A549 (cell line): Measurements from ENCODE around the gene PGM5.
"Not testable (repeated sequence)": the region's sequence is repeated elsewhere in the genome, so short reads cannot be mapped to it uniquely, and the experiment has no call there.

ENCODE experiments used
- CEBPB ChIP-seq, 2 experiments: fragments of >200 bp in 1 of 2; sonication (Bioruptor Twin) in 1 of 2; formaldehyde crosslinking in 1 of 2; IDR thresholded peaks; 2 replicates each; pipeline ENCODE4 v1.6.1; 2012 to 2016
- CHD2 ChIP-seq: fragments of 150-350 bp; IDR thresholded peaks from 2 replicates; pipeline ENCODE4 v1.6.1; 2014; ENCODE audit warnings: low read length; ENCODE audit not compliant: partially characterized antibody
- EP300 ChIP-seq, 2 experiments: fragments of >200 bp; sonication (Bioruptor Twin); formaldehyde crosslinking; IDR thresholded peaks; 2 replicates in 1 of 2; 3 replicates in 1 of 2; pipeline ENCODE4 v1.6.1; 2016 to 2017
- ESRRA ChIP-seq: fragments of 150-350 bp; IDR thresholded peaks from 2 replicates; pipeline ENCODE4 v1.6.1; 2014; ENCODE audit warnings: mild to moderate bottlenecking, low read length, borderline replicate concordance
- MAX ChIP-seq: IDR thresholded peaks from 2 replicates; pipeline ENCODE4 v1.6.1; 2012
- POLR2A ChIP-seq: IDR thresholded peaks from 2 replicates; pipeline ENCODE4 v1.6.1; 2012; ENCODE audit warnings: mild to moderate bottlenecking, low read length
- RAD21 ChIP-seq, 2 experiments: fragments of >200 bp in 1 of 2; sonication (Bioruptor Twin) in 1 of 2; formaldehyde crosslinking in 1 of 2; IDR thresholded peaks in 1 of 2; conservative IDR thresholded peaks in 1 of 2; 2 replicates in 1 of 2; 3 replicates in 1 of 2; pipeline ENCODE4 v1.6.1; 2012 to 2018; ENCODE audit warnings: inconsistent platforms in 1 of 2
- RARB ChIP-seq: fragments of 250-450 bp; sonication (Bioruptor Pico); IDR thresholded peaks from 2 replicates; pipeline ENCODE4 v1.8.0; 2021; ENCODE audit warnings: mild to moderate bottlenecking, moderate library complexity
- RFX5 ChIP-seq: fragments of 450-650 bp; IDR thresholded peaks from 2 replicates; pipeline ENCODE4 v1.7.1; 2014; ENCODE audit warnings: antibody characterized with exemption, mild to moderate bottlenecking, moderate library complexity
- SMC3 ChIP-seq: fragments of >200 bp; sonication (Bioruptor Twin); formaldehyde crosslinking; IDR thresholded peaks from 3 replicates; pipeline ENCODE4 v1.6.1; 2018; ENCODE audit warnings: inconsistent platforms
- TF ChIP-seq, protein P1 (sequence below): fragments of >200 bp; sonication (Bioruptor Twin); formaldehyde crosslinking; IDR thresholded peaks from 3 replicates; pipeline ENCODE4 v1.5.1; 2016
- TF ChIP-seq, protein P2 (sequence below): fragments of 200-600 bp; sonication (generic); IDR thresholded peaks from 2 replicates; pipeline ENCODE4 v1.6.1; 2016; ENCODE audit warnings: antibody characterized with exemption, mild to moderate bottlenecking, moderate library complexity
- TF ChIP-seq, protein P3 (sequence below): fragments of 450-650 bp; IDR thresholded peaks from 2 replicates; pipeline ENCODE4 v1.6.1; 2014; ENCODE audit warnings: antibody characterized with exemption

DNA sequence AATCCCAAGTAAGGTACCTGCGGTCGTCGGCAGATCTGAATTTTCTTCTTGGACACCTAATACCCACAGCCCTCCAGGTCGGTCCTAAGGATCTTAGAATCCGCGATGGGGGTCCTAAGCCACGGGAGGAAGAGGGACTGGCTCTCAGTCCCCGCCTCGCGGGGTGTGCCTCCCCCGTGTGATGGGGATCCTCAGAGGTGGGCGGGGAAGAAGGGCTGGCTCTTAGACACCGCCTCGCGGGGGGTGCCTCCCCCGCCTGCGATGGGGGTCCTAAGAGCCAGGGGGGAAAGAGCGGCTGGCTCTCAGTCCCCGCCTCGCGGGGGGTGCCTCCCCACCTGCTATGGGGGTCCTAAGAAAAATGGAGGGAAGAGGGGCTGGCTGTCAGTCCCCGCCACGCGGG, 32.7 kb upstream of the PGM5 start:
- not testable (repeated sequence) for TF ChIP-seq CHD2; SMC3; ESRRA; RARB; RFX5; RAD21 (conservative IDR thresholded peaks at IDR 0.05 in 1 of 2, IDR thresholded peaks at IDR 0.05 in 1 of 2); POLR2A; CEBPB (IDR thresholded peaks at IDR 0.05); EP300 (IDR thresholded peaks at IDR 0.05); MAX
- TF ChIP-seq, protein P1, sequence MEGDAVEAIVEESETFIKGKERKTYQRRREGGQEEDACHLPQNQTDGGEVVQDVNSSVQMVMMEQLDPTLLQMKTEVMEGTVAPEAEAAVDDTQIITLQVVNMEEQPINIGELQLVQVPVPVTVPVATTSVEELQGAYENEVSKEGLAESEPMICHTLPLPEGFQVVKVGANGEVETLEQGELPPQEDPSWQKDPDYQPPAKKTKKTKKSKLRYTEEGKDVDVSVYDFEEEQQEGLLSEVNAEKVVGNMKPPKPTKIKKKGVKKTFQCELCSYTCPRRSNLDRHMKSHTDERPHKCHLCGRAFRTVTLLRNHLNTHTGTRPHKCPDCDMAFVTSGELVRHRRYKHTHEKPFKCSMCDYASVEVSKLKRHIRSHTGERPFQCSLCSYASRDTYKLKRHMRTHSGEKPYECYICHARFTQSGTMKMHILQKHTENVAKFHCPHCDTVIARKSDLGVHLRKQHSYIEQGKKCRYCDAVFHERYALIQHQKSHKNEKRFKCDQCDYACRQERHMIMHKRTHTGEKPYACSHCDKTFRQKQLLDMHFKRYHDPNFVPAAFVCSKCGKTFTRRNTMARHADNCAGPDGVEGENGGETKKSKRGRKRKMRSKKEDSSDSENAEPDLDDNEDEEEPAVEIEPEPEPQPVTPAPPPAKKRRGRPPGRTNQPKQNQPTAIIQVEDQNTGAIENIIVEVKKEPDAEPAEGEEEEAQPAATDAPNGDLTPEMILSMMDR, result not testable (repeated sequence)
- TF ChIP-seq, protein P2, sequence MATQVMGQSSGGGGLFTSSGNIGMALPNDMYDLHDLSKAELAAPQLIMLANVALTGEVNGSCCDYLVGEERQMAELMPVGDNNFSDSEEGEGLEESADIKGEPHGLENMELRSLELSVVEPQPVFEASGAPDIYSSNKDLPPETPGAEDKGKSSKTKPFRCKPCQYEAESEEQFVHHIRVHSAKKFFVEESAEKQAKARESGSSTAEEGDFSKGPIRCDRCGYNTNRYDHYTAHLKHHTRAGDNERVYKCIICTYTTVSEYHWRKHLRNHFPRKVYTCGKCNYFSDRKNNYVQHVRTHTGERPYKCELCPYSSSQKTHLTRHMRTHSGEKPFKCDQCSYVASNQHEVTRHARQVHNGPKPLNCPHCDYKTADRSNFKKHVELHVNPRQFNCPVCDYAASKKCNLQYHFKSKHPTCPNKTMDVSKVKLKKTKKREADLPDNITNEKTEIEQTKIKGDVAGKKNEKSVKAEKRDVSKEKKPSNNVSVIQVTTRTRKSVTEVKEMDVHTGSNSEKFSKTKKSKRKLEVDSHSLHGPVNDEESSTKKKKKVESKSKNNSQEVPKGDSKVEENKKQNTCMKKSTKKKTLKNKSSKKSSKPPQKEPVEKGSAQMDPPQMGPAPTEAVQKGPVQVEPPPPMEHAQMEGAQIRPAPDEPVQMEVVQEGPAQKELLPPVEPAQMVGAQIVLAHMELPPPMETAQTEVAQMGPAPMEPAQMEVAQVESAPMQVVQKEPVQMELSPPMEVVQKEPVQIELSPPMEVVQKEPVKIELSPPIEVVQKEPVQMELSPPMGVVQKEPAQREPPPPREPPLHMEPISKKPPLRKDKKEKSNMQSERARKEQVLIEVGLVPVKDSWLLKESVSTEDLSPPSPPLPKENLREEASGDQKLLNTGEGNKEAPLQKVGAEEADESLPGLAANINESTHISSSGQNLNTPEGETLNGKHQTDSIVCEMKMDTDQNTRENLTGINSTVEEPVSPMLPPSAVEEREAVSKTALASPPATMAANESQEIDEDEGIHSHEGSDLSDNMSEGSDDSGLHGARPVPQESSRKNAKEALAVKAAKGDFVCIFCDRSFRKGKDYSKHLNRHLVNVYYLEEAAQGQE, result not testable (repeated sequence)
- TF ChIP-seq, protein P3, sequence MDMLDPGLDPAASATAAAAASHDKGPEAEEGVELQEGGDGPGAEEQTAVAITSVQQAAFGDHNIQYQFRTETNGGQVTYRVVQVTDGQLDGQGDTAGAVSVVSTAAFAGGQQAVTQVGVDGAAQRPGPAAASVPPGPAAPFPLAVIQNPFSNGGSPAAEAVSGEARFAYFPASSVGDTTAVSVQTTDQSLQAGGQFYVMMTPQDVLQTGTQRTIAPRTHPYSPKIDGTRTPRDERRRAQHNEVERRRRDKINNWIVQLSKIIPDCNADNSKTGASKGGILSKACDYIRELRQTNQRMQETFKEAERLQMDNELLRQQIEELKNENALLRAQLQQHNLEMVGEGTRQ, result not testable (repeated sequence)
